ENCODE data around the gene ZNF467. TPM values are rescaled to one million over a fixed set of nuclear protein-coding genes. Genes with fewer than 3 reads are reported as not detected.

The ZNF467 gene
- total RNA-seq, 1 donor from 2014 or later = 2.3 TPM

- no peaks in the 10 kb centered on the region for H3K9me3 Mint-ChIP-seq
These were observed 7.4 kb upstream of the ZNF467 start for GRCh38 chr7:149780636-149781419.

GRCh38 chr7:149780056-149780455 is 6.7 kb upstream of the ZNF467 start:
- H3K27me3 Mint-ChIP-seq (ENCODE audit: low read depth) = peaks cover 2% of the 10 kb centered on the region
- peaks cover 10% of the 10 kb centered on the region for H3K4me1 Mint-ChIP-seq
- H3K27ac Mint-ChIP-seq (ENCODE audit: unreplicated experiment) = no peak overlapping the region
- TF ChIP-seq CTCF (conservative IDR thresholded peaks at IDR 0.05) = no peak
- no peak overlapping the region for H3K4me3 Mint-ChIP-seq
- H3K36me3 Mint-ChIP-seq (ENCODE audit: low read depth) = no peaks in the 10 kb centered on the region
- H3K9me3 Mint-ChIP-seq = no peaks in the 10 kb centered on the region
- DNase-seq (ENCODE audit: low read depth, low spot score) = no peak

More at GRCh38 chr7:149780636-149781419, 7.4 kb upstream of the ZNF467 start:
- Mint-ChIP-seq H3K36me3 (ENCODE audit: low read depth) (no peaks in the 10 kb centered on the region), H3K4me1 (peaks cover 5% of the 10 kb centered on the region), H3K27ac (ENCODE audit: unreplicated experiment) (no peak overlapping the region), H3K4me3 (no peak overlapping the region), H3K27me3 (ENCODE audit: low read depth) (no peaks in the 10 kb centered on the region)
- TF ChIP-seq CTCF (conservative IDR thresholded peaks at IDR 0.05) = no peak
- DNase-seq (ENCODE audit: low read depth, low spot score) = no peak

DNA sequence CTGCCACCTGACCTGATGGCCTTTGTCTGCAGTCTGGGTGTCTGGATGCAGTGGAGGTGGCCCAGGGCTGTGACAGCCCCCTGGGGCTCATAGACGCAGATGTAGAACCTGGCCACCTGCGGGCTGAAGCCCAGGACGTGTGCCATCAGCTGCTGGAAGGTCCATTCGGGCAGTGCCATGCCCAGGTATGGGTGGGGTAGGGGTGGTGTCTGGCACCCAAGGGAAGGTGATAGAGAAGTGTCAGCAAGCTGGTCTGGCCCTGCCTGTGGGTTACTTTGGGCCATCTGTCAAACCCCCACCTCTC is 6.1 kb upstream of the ZNF467 start:
- no peaks in the 10 kb centered on the region for H3K9me3 Mint-ChIP-seq
- no peak for TF ChIP-seq CTCF (conservative IDR thresholded peaks at IDR 0.05)
- no peak overlapping the region for H3K27ac Mint-ChIP-seq (ENCODE audit: unreplicated experiment)
- no peak overlapping the region for H3K4me3 Mint-ChIP-seq
- peaks cover 8% of the 10 kb centered on the region for H3K27me3 Mint-ChIP-seq (ENCODE audit: low read depth)
- no peak for DNase-seq (ENCODE audit: low read depth, low spot score)
- H3K4me1 Mint-ChIP-seq = peaks cover 12% of the 10 kb centered on the region
- H3K36me3 Mint-ChIP-seq (ENCODE audit: low read depth) = no peaks in the 10 kb centered on the region

DNA sequence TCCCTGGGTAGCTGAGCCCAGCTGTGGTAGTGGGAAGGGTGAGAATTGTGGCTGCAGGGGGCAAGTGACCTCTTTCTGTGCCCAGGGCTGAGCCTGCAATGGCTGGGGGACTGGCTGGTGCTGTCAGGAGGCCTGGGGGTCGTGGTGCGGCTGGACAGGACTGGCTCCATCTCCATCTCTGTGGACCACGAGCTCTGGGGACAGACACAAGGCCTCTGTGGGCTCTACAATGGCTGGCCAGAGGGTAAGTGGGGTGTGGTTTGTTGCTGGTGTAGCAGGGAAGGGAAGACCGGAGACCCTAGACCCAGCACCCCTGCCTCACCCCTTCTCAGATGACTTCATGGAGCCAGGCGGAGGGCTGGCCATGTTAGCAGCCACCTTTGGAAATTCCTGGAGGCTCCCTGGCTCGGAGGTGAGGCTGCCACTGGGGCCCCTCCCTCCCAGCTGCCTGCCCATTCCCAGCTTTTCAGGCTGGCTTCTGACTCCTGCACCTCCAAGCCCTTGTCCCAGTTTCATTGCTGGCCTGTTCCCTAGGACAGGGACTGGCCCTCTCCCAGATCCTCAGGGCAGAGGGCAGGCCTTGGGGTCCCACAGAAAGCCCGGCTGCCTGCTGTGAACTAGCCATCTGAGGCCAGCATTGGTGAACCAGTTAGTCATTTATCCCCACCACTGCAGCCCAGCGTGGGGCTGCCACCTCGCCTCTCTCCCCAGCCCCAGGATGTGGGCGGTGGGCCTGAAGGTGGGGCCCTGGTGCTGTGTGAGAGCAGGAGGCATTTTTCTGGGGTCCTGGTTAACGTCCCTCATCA is 5.5 kb upstream of the ZNF467 start:
- Mint-ChIP-seq H3K4me3 (peak overlapping the region; percentile 31), H3K27me3 (ENCODE audit: low read depth) (peaks cover 13% of the 10 kb centered on the region), H3K9me3 (no peaks in the 10 kb centered on the region), H3K4me1 (peaks cover 17% of the 10 kb centered on the region), H3K36me3 (ENCODE audit: low read depth) (no peaks in the 10 kb centered on the region), H3K27ac (ENCODE audit: unreplicated experiment) (peak overlapping the region; percentile 60)
- DNase-seq (ENCODE audit: low read depth, low spot score) = no peak
- no peak for TF ChIP-seq CTCF (conservative IDR thresholded peaks at IDR 0.05)

GRCh38 chr7:149778327-149778637 is 4.9 kb upstream of the ZNF467 start:
- TF ChIP-seq CTCF (conservative IDR thresholded peaks at IDR 0.05) = no peak
- Mint-ChIP-seq H3K4me1 (peaks cover 17% of the 10 kb centered on the region), H3K27ac (ENCODE audit: unreplicated experiment) (no peak overlapping the region), H3K4me3 (peak overlapping the region; percentile 49), H3K27me3 (ENCODE audit: low read depth) (peaks cover 13% of the 10 kb centered on the region), H3K36me3 (ENCODE audit: low read depth) (no peaks in the 10 kb centered on the region), H3K9me3 (no peaks in the 10 kb centered on the region)
- no peak for DNase-seq (ENCODE audit: low read depth, low spot score)

Measured in neural crest cell (in vitro differentiated cells).